RWPE2 (cell line): ENCODE results near the gene ADAMTS9.
A peak's percentile ranks its signal among the peaks of the same experiment; 100 is the strongest.

Source experiments
- ATAC-seq: fragments of 200-7000 bp; cut with Tn5 transposase; 3 replicates; pipeline ENCODE4 v1.9.1; 2021; ENCODE audit warnings: low read depth
- DNase-seq: peaks from one replicate; pipeline ENCODE4 v3.0.0-alpha.2; 2020; ENCODE audit warnings: low spot score
- H3K27ac ChIP-seq: fragments of 450-650 bp; 2 replicates; pipeline ENCODE4 v1.5.1; 2017; ENCODE audit warnings: mild to moderate bottlenecking; ENCODE audit not compliant: poor library complexity, severe bottlenecking
- H3K27me3 ChIP-seq: fragments of 250-450 bp; sonication (Bioruptor Pico); 2 replicates; pipeline ENCODE4 v1.5.1; 2021; ENCODE audit warnings: mild to moderate bottlenecking, moderate library complexity; ENCODE audit not compliant: insufficient read depth, poor library complexity, severe bottlenecking
- H3K36me3 ChIP-seq: fragments of 250-450 bp; sonication (Bioruptor Pico); 2 replicates; pipeline ENCODE4 v1.5.1; 2020; ENCODE audit warnings: low read depth, mild to moderate bottlenecking, moderate library complexity
- H3K4me1 ChIP-seq: fragments of 250-450 bp; sonication (Bioruptor Pico); 2 replicates; pipeline ENCODE4 v1.5.1; 2021; ENCODE audit warnings: mild to moderate bottlenecking, moderate library complexity; ENCODE audit not compliant: insufficient read depth, poor library complexity, severe bottlenecking
- H3K4me3 ChIP-seq: fragments of 250-450 bp; sonication (Bioruptor Pico); 2 replicates; pipeline ENCODE4 v1.5.1; 2021; ENCODE audit warnings: mild to moderate bottlenecking, moderate library complexity; ENCODE audit not compliant: severe bottlenecking
- H3K9me3 ChIP-seq: fragments of 250-450 bp; sonication (Bioruptor Pico); 2 replicates; pipeline ENCODE4 v1.5.1; 2021; ENCODE audit warnings: mild to moderate bottlenecking, moderate library complexity; ENCODE audit not compliant: severe bottlenecking
- TF ChIP-seq, protein P1 (sequence below): fragments of 450-650 bp; IDR thresholded peaks from one replicate; pipeline ENCODE4 v1.5.1; 2017; ENCODE audit warnings: mild to moderate bottlenecking, moderate library complexity; ENCODE audit not compliant: poor library complexity, severe bottlenecking

ADAMTS9 gene

DNA sequence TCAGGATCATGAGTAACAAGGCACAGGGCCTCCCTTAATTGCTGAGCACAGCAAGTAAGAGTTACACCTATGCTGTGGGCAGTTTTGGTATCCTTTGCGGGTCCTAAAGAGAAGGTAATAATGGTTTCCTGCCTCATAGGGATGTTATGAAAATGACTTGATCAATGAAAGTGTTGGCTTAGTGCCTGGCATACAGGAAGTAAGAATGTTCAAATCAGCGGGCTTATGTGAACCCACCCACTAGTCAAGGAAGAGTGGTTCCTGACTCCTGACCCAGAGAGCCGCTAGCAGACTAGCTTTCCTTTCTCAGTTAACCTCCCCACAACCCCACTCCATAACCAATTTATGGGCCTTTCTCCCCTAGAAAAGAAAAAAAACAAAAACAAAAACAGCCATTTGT lies 5.2 kb upstream of the ADAMTS9 start:
- H3K4me3 ChIP-seq, result no peak overlapping the region
- H3K27me3 ChIP-seq, result peaks cover 34% of the 10 kb centered on the region
- DNase-seq (no peak), ATAC-seq (no peak)
- TF ChIP-seq, protein P1, sequence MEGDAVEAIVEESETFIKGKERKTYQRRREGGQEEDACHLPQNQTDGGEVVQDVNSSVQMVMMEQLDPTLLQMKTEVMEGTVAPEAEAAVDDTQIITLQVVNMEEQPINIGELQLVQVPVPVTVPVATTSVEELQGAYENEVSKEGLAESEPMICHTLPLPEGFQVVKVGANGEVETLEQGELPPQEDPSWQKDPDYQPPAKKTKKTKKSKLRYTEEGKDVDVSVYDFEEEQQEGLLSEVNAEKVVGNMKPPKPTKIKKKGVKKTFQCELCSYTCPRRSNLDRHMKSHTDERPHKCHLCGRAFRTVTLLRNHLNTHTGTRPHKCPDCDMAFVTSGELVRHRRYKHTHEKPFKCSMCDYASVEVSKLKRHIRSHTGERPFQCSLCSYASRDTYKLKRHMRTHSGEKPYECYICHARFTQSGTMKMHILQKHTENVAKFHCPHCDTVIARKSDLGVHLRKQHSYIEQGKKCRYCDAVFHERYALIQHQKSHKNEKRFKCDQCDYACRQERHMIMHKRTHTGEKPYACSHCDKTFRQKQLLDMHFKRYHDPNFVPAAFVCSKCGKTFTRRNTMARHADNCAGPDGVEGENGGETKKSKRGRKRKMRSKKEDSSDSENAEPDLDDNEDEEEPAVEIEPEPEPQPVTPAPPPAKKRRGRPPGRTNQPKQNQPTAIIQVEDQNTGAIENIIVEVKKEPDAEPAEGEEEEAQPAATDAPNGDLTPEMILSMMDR, result no peak
- H3K9me3 ChIP-seq, result no peaks in the 10 kb centered on the region
- no peak overlapping the region for H3K27ac ChIP-seq
- H3K4me1 ChIP-seq, result no peaks in the 10 kb centered on the region
- no peaks in the 10 kb centered on the region for H3K36me3 ChIP-seq

DNA sequence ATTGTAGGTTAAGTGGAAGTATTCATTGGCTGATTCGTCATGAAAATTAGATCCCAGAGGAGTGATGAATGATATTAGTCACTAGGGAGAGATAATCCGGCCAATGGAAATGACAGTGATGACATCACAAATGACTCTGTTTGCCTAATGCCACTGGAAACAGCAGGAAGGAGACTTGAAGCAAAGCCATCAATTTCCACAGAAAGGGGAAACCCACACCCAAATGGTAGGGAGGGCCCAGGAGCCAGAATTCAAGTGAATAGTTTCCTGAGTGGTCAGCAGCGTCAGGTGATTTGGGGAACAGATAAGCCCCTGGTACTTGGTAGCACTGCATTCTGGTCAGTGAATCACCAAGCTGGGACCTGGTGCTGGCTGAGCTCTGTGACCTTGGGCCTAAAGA lies 3.3 kb upstream of the ADAMTS9 start:
- H3K4me3 ChIP-seq, result no peak overlapping the region
- ATAC-seq, result no peak
- TF ChIP-seq, protein P1, result no peak
- DNase-seq, result no peak
- no peaks in the 10 kb centered on the region for H3K9me3 ChIP-seq
- no peak overlapping the region for H3K27ac ChIP-seq
- H3K4me1 ChIP-seq, result no peaks in the 10 kb centered on the region
- peaks cover 51% of the 10 kb centered on the region for H3K27me3 ChIP-seq
- H3K36me3 ChIP-seq, result no peaks in the 10 kb centered on the region

DNA sequence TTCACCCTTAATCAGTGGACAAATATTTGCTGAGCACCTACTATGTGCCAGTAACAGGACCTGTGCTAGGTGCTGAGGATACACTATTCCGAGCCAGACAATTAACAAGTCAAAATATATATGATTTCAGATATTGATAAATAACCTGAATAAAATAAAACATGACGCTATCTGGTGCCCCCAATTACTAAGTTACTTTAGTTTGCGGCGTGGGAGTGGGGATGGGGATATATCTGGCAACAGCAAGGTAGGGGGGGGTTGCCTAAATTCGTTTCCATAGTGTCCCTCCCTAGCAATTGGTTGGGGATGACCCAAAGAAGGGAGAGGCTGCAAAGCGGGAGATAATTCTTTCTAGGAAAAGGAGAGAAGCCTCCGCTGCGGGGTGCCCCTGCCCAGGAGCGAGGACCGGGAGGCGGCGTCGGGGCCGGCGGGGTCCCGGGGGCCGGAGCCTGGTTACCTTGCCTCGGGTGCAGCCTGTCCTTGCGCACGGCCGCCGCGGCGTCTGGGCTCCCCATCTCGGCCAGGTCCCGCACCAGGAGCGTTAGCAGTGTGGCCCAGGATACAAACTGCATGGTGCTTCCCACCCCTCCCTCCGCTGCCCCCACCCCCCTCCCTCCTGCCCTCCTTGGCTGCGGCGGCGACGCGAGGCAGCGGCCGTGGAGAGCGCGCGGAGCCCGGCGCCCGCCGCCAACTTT lies 567 bp downstream of the ADAMTS9 start:
- ATAC-seq (no peak; the same call in 2 of the 3 replicates), DNase-seq (no peak)
- Histone ChIP-seq H3K27me3 (peaks cover 80% of the 10 kb centered on the region), H3K36me3 (no peaks in the 10 kb centered on the region), H3K4me1 (no peaks in the 10 kb centered on the region), H3K27ac (no peak overlapping the region), H3K4me3 (peak overlapping the region; percentile 8), H3K9me3 (no peaks in the 10 kb centered on the region)
- TF ChIP-seq, protein P1, result no peak

GRCh38 chr3:64686446-64686908 lies 1.3 kb downstream of the ADAMTS9 start:
- H3K27me3 ChIP-seq, result peaks cover 80% of the 10 kb centered on the region
- no peak for DNase-seq
- no peaks in the 10 kb centered on the region for H3K36me3 ChIP-seq
- TF ChIP-seq, protein P1, result no peak
- ATAC-seq, result peak; percentile 18
- no peaks in the 10 kb centered on the region for H3K4me1 ChIP-seq
- no peak overlapping the region for H3K27ac ChIP-seq
- H3K4me3 ChIP-seq, result peak overlapping the region; percentile 36
- H3K9me3 ChIP-seq, result no peaks in the 10 kb centered on the region

DNA sequence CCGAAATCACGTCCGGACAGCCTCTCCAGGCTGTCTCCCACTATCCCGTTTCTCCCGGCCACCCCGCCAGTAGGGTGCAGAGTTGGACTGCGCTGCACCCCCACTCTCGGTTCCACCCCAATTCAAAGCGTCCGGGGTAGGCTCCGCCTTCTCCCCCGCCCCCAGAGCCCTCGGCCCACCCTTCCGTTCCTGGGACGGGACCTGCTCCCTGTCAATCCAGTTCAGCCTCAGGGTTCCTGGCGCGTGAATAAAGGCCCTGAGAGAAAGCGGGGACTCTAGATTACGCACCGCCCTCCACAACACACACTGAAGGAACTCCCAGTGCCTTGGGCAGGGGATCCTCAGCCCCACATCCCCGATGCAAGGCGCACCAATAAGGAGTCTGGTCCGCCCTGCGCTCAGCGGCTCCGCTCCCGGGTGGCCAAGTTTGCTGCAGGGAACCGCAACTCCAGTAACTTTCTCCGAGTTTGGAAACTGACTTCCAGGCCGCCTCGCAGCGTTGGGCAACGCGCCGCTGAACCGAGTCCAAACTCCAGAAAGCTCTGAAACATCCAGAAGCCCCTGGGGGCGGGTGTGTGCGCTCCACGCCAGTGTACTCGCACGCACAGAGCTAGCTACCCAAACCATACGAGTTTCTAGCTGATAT lies 1.9 kb downstream of the ADAMTS9 start:
- peak overlapping the region; percentile 36 for H3K4me3 ChIP-seq
- no peaks in the 10 kb centered on the region for H3K36me3 ChIP-seq
- H3K9me3 ChIP-seq, result no peaks in the 10 kb centered on the region
- no peak overlapping the region for H3K27ac ChIP-seq
- TF ChIP-seq, protein P1, result peak; percentile 44
- ATAC-seq (peak; percentile 81), DNase-seq (peak; percentile 71)
- H3K27me3 ChIP-seq, result peaks cover 79% of the 10 kb centered on the region
- H3K4me1 ChIP-seq, result no peaks in the 10 kb centered on the region
